Ishikawa (cell line): Measurements from ENCODE around the gene SSBP3.

ENCODE experiments used
- CEBPB ChIP-seq: IDR thresholded peaks from 2 replicates; pipeline ENCODE4 v1.6.1; 2012
- CREB1 ChIP-seq: IDR thresholded peaks from 2 replicates; pipeline ENCODE4 v1.6.1; 2012; ENCODE audit warnings: low read depth
- EP300 ChIP-seq: IDR thresholded peaks from 2 replicates; pipeline ENCODE4 v1.6.1; 2012; ENCODE audit warnings: borderline replicate concordance
- MAX ChIP-seq: IDR thresholded peaks from 2 replicates; pipeline ENCODE4 v1.6.1; 2012
- NFIC ChIP-seq: IDR thresholded peaks from 2 replicates; pipeline ENCODE4 v1.6.1; 2012
- TAF1 ChIP-seq: IDR thresholded peaks from 2 replicates; pipeline ENCODE4 v1.6.1; 2012; ENCODE audit warnings: low read depth, mild to moderate bottlenecking
- TCF12 ChIP-seq: IDR thresholded peaks from 2 replicates; pipeline ENCODE4 v1.6.1; 2012; ENCODE audit warnings: low read depth
- YY1 ChIP-seq: IDR thresholded peaks from 2 replicates; pipeline ENCODE4 v1.6.1; 2012; ENCODE audit warnings: low read depth
- TF ChIP-seq, protein P1 (sequence below): IDR thresholded peaks from 2 replicates; pipeline ENCODE4 v1.6.1; 2012; ENCODE audit warnings: low read depth, mild to moderate bottlenecking
- TF ChIP-seq, protein P2 (sequence below): IDR thresholded peaks from 2 replicates; pipeline ENCODE4 v1.6.1; 2012

GRCh38 chr1:54188291-54188690 lies 217.9 kb downstream of the SSBP3 start:
- TF ChIP-seq TAF1 (no peak), CREB1 (no peak), NFIC (no peak), CEBPB (no peak), YY1 (no peak), MAX (no peak), TCF12 (no peak), EP300 (no peak)
- TF ChIP-seq, protein P1, sequence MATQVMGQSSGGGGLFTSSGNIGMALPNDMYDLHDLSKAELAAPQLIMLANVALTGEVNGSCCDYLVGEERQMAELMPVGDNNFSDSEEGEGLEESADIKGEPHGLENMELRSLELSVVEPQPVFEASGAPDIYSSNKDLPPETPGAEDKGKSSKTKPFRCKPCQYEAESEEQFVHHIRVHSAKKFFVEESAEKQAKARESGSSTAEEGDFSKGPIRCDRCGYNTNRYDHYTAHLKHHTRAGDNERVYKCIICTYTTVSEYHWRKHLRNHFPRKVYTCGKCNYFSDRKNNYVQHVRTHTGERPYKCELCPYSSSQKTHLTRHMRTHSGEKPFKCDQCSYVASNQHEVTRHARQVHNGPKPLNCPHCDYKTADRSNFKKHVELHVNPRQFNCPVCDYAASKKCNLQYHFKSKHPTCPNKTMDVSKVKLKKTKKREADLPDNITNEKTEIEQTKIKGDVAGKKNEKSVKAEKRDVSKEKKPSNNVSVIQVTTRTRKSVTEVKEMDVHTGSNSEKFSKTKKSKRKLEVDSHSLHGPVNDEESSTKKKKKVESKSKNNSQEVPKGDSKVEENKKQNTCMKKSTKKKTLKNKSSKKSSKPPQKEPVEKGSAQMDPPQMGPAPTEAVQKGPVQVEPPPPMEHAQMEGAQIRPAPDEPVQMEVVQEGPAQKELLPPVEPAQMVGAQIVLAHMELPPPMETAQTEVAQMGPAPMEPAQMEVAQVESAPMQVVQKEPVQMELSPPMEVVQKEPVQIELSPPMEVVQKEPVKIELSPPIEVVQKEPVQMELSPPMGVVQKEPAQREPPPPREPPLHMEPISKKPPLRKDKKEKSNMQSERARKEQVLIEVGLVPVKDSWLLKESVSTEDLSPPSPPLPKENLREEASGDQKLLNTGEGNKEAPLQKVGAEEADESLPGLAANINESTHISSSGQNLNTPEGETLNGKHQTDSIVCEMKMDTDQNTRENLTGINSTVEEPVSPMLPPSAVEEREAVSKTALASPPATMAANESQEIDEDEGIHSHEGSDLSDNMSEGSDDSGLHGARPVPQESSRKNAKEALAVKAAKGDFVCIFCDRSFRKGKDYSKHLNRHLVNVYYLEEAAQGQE: no peak
- TF ChIP-seq, protein P2, sequence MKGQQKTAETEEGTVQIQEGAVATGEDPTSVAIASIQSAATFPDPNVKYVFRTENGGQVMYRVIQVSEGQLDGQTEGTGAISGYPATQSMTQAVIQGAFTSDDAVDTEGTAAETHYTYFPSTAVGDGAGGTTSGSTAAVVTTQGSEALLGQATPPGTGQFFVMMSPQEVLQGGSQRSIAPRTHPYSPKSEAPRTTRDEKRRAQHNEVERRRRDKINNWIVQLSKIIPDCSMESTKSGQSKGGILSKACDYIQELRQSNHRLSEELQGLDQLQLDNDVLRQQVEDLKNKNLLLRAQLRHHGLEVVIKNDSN: no peak
